Right lobe of liver (tissue), 6 donors: ENCODE data around the gene ZNF222. TPM values are rescaled to one million over a fixed set of nuclear protein-coding genes. Genes with fewer than 3 reads are reported as not detected.

Experiments
- ATAC-seq, 4 donors: fragments of 200-7000 bp; cut with Tn5 transposase; one replicate each; pipeline ENCODE4 v1.9.1; 2020; ENCODE audit warnings: mild to moderate bottlenecking in 4 of 4, moderate library complexity in 4 of 4
- DNase-seq, 3 donors: peaks; one replicate each; pipeline ENCODE4 v3.0.0-alpha.2; 2020
- H3K27ac ChIP-seq, 3 donors: fragments of 200-600 bp; one replicate each; pipeline ENCODE4 v1.8.0; 2022
- H3K27me3 ChIP-seq, 2 donors: fragments of 200-600 bp; one replicate each; pipeline ENCODE4 v1.8.0; 2022
- H3K36me3 ChIP-seq, 4 donors: fragments of 200-600 bp; sonication (generic) in 1 of 4; one replicate each; pipeline versions ENCODE4 v1.5.1 to v1.8.0; 2017 to 2022; ENCODE audit warnings: control low read depth in 1 of 4
- H3K4me1 ChIP-seq, 4 donors: fragments of 200-600 bp; sonication (generic) in 1 of 4; one replicate each; pipeline versions ENCODE4 v1.5.1 to v1.8.0; 2017 to 2022; ENCODE audit warnings: control low read depth in 1 of 4
- H3K4me3 ChIP-seq, 3 donors: fragments of 200-600 bp; one replicate each; pipeline ENCODE4 v1.8.0; 2022
- H3K9me3 ChIP-seq, 4 donors: fragments of 200-600 bp; sonication (generic) in 1 of 4; one replicate each; pipeline versions ENCODE4 v1.5.1 to v1.8.0; 2017 to 2022; ENCODE audit warnings: control low read depth in 1 of 4
- CTCF ChIP-seq, 4 donors: fragments of 200-600 bp in 3 of 4; fragments of 450-650 bp in 1 of 4; IDR thresholded peaks; one replicate each; pipeline versions ENCODE4 v1.5.1 to v1.8.0; 2016 to 2022; ENCODE audit warnings: antibody characterized with exemption in 4 of 4, mild to moderate bottlenecking in 2 of 4
- POLR2A ChIP-seq: fragments of 450-650 bp; IDR thresholded peaks from one replicate; pipeline ENCODE4 v1.6.1; 2017; ENCODE audit warnings: antibody characterized with exemption, mild to moderate bottlenecking
- WGBS: methylation state at CpG from one replicate; pipeline ENCODE4 v1.1.6; 2018; ENCODE audit warnings: low coverage, low lambda C conversion rate; ENCODE audit not compliant: insufficient coverage; ENCODE audit errors: missing lambda C conversion rate; 5-methylcytosine and 5-hydroxymethylcytosine counted together
- intact Hi-C, 2 donors: fragments of 100-400 bp; cut with DNase I; formaldehyde crosslinking; loops; one replicate each; pipeline versions ENCODE4 v1.11.2 to v1.14.1; 2022
- total RNA-seq, 6 experiments: library from RNA; depleted of rRNA in 2 of 6; stranded (reverse); fragments of >200 nt in 2 of 6; fragmentation: NEBNext Ultra II Directional in 3 of 6; extraction: Animal tissue kit (Norgen Biotek cat#: 25700) in 3 of 6; gene quantifications; one replicate each; pipeline versions ENCODE4 v1.1.0 to v1.2.4, GENCODE V29; 2016 to 2023
- donor health status: DM: no; HTN: yes; CAD: no.
- donor health status: DM: no; HTN: no; CAD: no.
- donor health status: DM: no; HTN: no; CAD: no.
- donor health status: DM: no; HTN: yes; CAD: no.
- donor health status: DM: no; HTN: yes; CAD: no.

The ZNF222 gene
- total RNA-seq, 6 experiments from 2014 or later: 0.87 to 1.8 (median 1.2) TPM

- Histone ChIP-seq H3K27ac (no peak overlapping the region), H3K4me1 (no peaks in the 10 kb centered on the region), H3K27me3 (no peaks in the 10 kb centered on the region), H3K36me3 (peaks cover 0 to 18% (median 1%) of the 10 kb centered on the region in 4 donors), H3K4me3 (no peak overlapping the region), H3K9me3 (peaks cover 0 to 4% (median 0%) of the 10 kb centered on the region in 4 donors)
- intact Hi-C loops: no loop called here
- ATAC-seq: no peak
- TF ChIP-seq POLR2A: no peak
- no peak for TF ChIP-seq CTCF (IDR thresholded peaks at IDR 0.05)
- no peak for DNase-seq
- 100% methylated on average over 2 of the region's 2 CpGs for WGBS
These were observed 34.0 kb downstream of the ZNF222 start for GRCh38 chr19:44059229-44059628.

GRCh38 chr19:44061038-44061437, 35.9 kb downstream of the ZNF222 start:
- ATAC-seq (no peak), DNase-seq (no peak)
- no peak overlapping the region for H3K4me3 ChIP-seq
- no peaks in the 10 kb centered on the region for H3K27me3 ChIP-seq
- TF ChIP-seq CTCF (IDR thresholded peaks at IDR 0.05) (no peak), POLR2A (no peak)
- no peak overlapping the region for H3K27ac ChIP-seq
- intact Hi-C loops: no loop called here
- H3K36me3 ChIP-seq: peaks cover 0 to 17% (median 1%) of the 10 kb centered on the region in 4 donors
- peaks cover 0 to 18% (median 4%) of the 10 kb centered on the region in 4 donors for H3K9me3 ChIP-seq
- WGBS: 100% methylated on average over 1 of the region's 1 CpG
- no peaks in the 10 kb centered on the region for H3K4me1 ChIP-seq

GRCh38 chr19:44066305-44066704, 41.1 kb downstream of the ZNF222 start:
- DNase-seq: no peak
- Histone ChIP-seq H3K4me3 (no peak overlapping the region), H3K4me1 (no peaks in the 10 kb centered on the region), H3K27ac (no peak overlapping the region), H3K27me3 (no peaks in the 10 kb centered on the region), H3K9me3 (peaks cover 0 to 35% (median 5%) of the 10 kb centered on the region in 4 donors), H3K36me3 (peaks cover 0 to 18% (median 3%) of the 10 kb centered on the region in 4 donors)
- intact Hi-C loops: no loop called here
- TF ChIP-seq CTCF (IDR thresholded peaks at IDR 0.05) (no peak), POLR2A (no peak)
- no peak for ATAC-seq
- WGBS: 52% methylated on average over 3 of the region's 3 CpGs

GRCh38 chr19:44069415-44069814, 44.2 kb downstream of the ZNF222 start:
- Histone ChIP-seq H3K9me3 (peaks cover 0 to 32% (median 5%) of the 10 kb centered on the region in 4 donors), H3K4me3 (no peak overlapping the region), H3K27ac (no peak overlapping the region), H3K36me3 (peaks cover 0 to 9% (median 3%) of the 10 kb centered on the region in 4 donors), H3K4me1 (peaks cover 0 to 8% (median 0%) of the 10 kb centered on the region in 4 donors), H3K27me3 (no peaks in the 10 kb centered on the region)
- no peak for ATAC-seq
- intact Hi-C loops: no loop called here
- DNase-seq: no peak
- 70% methylated on average over 1 of the region's 1 CpG for WGBS
- TF ChIP-seq CTCF (IDR thresholded peaks at IDR 0.05): no peak
- TF ChIP-seq POLR2A: no peak
